HEK293T (cell line): ENCODE measurements around the gene MYL10.

ENCODE experiments used
- CTCF ChIA-PET: fragments of 350-600 bp; formaldehyde crosslinking; extraction: SDS; loops from one replicate; lab custom pipeline; 2021; ENCODE audit warnings: antibody characterized with exemption, inconsistent platforms; lab: Yijun Ruan, JAX
- POLR2A ChIA-PET: fragments of 350-600 bp; formaldehyde crosslinking; extraction: SDS; loops from one replicate; lab custom pipeline; 2020; ENCODE audit warnings: antibody characterized with exemption, inconsistent platforms; lab: Yijun Ruan, JAX
- DNase-seq: peaks from one replicate; pipeline ENCODE4 v3.0.0; 2012; ENCODE audit warnings: mixed read lengths; ENCODE audit errors: extremely low spot score
- ARNT ChIP-seq: fragments of 450-650 bp; IDR thresholded peaks from 2 replicates; pipeline ENCODE4 v1.6.1; 2017; ENCODE audit warnings: mild to moderate bottlenecking
- BHLHE40 ChIP-seq: fragments of 450-650 bp; IDR thresholded peaks from 2 replicates; pipeline ENCODE4 v1.6.1; 2016; ENCODE audit warnings: mild to moderate bottlenecking, moderate library complexity, borderline replicate concordance
- CTBP1 ChIP-seq: fragments of 450-650 bp; IDR thresholded peaks from 2 replicates; pipeline ENCODE4 v1.6.1; 2016; ENCODE audit warnings: borderline replicate concordance
- ELF4 ChIP-seq: fragments of 450-650 bp; IDR thresholded peaks from 2 replicates; pipeline ENCODE4 v1.6.1; 2017; ENCODE audit warnings: antibody characterized with exemption
- FOXA1 ChIP-seq: fragments of 450-650 bp; IDR thresholded peaks from 2 replicates; pipeline ENCODE4 v1.6.1; 2016; ENCODE audit warnings: mild to moderate bottlenecking
- FOXK2 ChIP-seq: fragments of 450-650 bp; IDR thresholded peaks from 2 replicates; pipeline ENCODE4 v1.6.1; 2016; ENCODE audit warnings: mild to moderate bottlenecking
- FOXM1 ChIP-seq: fragments of 450-650 bp; IDR thresholded peaks from 2 replicates; pipeline ENCODE4 v1.6.1; 2017; ENCODE audit warnings: mild to moderate bottlenecking, borderline replicate concordance
- HDGF ChIP-seq: fragments of 450-650 bp; IDR thresholded peaks from 2 replicates; pipeline ENCODE4 v1.6.1; 2017; ENCODE audit warnings: antibody characterized with exemption, borderline replicate concordance
- L3MBTL2 ChIP-seq: fragments of 450-650 bp; conservative IDR thresholded peaks from 2 replicates; pipeline ENCODE4 v1.6.1; 2016; ENCODE audit warnings: mild to moderate bottlenecking
- LEF1 ChIP-seq: fragments of 450-650 bp; IDR thresholded peaks from 2 replicates; pipeline ENCODE4 v1.6.1; 2017; ENCODE audit warnings: mild to moderate bottlenecking, borderline replicate concordance
- NFRKB ChIP-seq: fragments of 450-650 bp; IDR thresholded peaks from 2 replicates; pipeline ENCODE4 v1.6.1; 2016; ENCODE audit warnings: mild to moderate bottlenecking, moderate library complexity
- PKNOX1 ChIP-seq: fragments of 450-650 bp; IDR thresholded peaks from 2 replicates; pipeline ENCODE4 v1.6.1; 2016
- SP1 ChIP-seq: fragments of 450-650 bp; IDR thresholded peaks from 2 replicates; pipeline ENCODE4 v1.6.1; 2017
- SUZ12 ChIP-seq: fragments of 450-650 bp; IDR thresholded peaks from 2 replicates; pipeline ENCODE4 v1.6.1; 2016; ENCODE audit warnings: mild to moderate bottlenecking
- TARDBP ChIP-seq: fragments of 450-650 bp; IDR thresholded peaks from 2 replicates; pipeline ENCODE4 v1.6.1; 2016
- ZNF384 ChIP-seq: fragments of 450-650 bp; IDR thresholded peaks from 2 replicates; pipeline ENCODE4 v1.6.1; 2016

The MYL10 gene

GRCh38 chr7:101624246-101625001 lies 4.7 kb downstream of the MYL10 start:
- TF ChIP-seq FOXA1 (no peak), NFRKB (no peak), SUZ12 (no peak), TARDBP (no peak), BHLHE40 (no peak)
- ChIA-PET CTCF (no interaction called here), POLR2A (no interaction called here)
- DNase-seq, result no peak

- no peak for DNase-seq
- TF ChIP-seq ZNF384, result no peak
- POLR2A ChIA-PET, result no interaction called here
- CTCF ChIA-PET, result no interaction called here
These were observed 6.4 kb downstream of the MYL10 start for GRCh38 chr7:101622609-101623173.

GRCh38 chr7:101620991-101621390 lies 8.1 kb downstream of the MYL10 start:
- POLR2A ChIA-PET, result no interaction called here
- no peak for DNase-seq
- CTCF ChIA-PET, result no interaction called here
- TF ChIP-seq FOXM1 (no peak), SUZ12 (no peak), L3MBTL2 (no peak), BHLHE40 (no peak), FOXK2 (no peak), PKNOX1 (no peak), NFRKB (no peak), ZNF384 (no peak), ARNT (no peak)

- no peak for DNase-seq
- ChIA-PET POLR2A (no interaction called here), CTCF (no interaction called here)
- TF ChIP-seq FOXM1, result no peak
- no peak for TF ChIP-seq ARNT
- no peak for TF ChIP-seq CTBP1
- no peak for TF ChIP-seq FOXK2
- no peak for TF ChIP-seq SP1
- no peak for TF ChIP-seq NFRKB
- TF ChIP-seq PKNOX1, result no peak
- TF ChIP-seq TARDBP, result no peak
- no peak for TF ChIP-seq BHLHE40
- no peak for TF ChIP-seq L3MBTL2
- no peak for TF ChIP-seq ELF4
- TF ChIP-seq FOXA1, result no peak
- TF ChIP-seq HDGF, result no peak
These were observed 8.7 kb downstream of the MYL10 start for GRCh38 chr7:101620395-101620794.

DNA sequence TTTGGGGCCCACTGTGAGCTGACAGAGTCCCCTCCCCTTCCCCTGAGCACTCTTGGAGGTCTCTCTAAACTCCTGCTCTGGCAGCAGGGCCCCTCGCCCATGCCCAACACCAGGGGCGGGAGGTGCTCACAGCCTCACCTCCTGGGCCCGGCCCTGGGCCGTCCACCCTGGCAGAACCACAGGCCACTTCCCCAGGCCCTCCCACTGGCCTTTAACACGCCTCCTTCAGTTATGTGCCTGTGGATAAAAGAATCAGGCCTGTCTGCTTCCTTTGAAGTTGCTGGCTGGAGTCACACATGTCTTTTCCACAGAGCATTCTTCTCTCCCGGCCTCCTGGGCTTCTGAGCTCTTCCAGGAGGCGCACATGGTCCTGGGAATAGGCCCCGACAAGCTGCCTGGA lies 10.2 kb downstream of the MYL10 start:
- ChIA-PET CTCF (no interaction called here), POLR2A (no interaction called here)
- TF ChIP-seq FOXM1 (no peak), SP1 (no peak), L3MBTL2 (no peak)
- no peak for DNase-seq

GRCh38 chr7:101618207-101618839 lies 10.8 kb downstream of the MYL10 start:
- POLR2A ChIA-PET, result no interaction called here
- no peak for DNase-seq
- TF ChIP-seq FOXK2 (no peak), SP1 (no peak), ARNT (no peak), FOXM1 (no peak), FOXA1 (no peak), HDGF (no peak), ELF4 (no peak), ZNF384 (no peak), SUZ12 (no peak), TARDBP (no peak), PKNOX1 (no peak), LEF1 (no peak), NFRKB (no peak), L3MBTL2 (no peak), BHLHE40 (no peak), CTBP1 (no peak)
- CTCF ChIA-PET, result no interaction called here
